Kidney epithelial cell (primary cell): Measurements from ENCODE around the gene MDFIC2. TPM values are rescaled to one million over a fixed set of nuclear protein-coding genes. Genes with fewer than 3 reads are reported as not detected.
"Not testable (repeated sequence)": the region's sequence is repeated elsewhere in the genome, so short reads cannot be mapped to it uniquely, and the experiment has no call there.

Experiments used
- DNase-seq: peaks from one replicate; pipeline ENCODE4 v3.0.0-alpha.2; 2010; ENCODE audit warnings: low read depth
- H3K27me3 ChIP-seq: 2 replicates; pipeline ENCODE4 v1.6.0; 2011; ENCODE audit warnings: low read length; ENCODE audit not compliant: control insufficient read depth, insufficient read depth
- H3K36me3 ChIP-seq: 2 replicates; pipeline ENCODE4 v1.5.1; 2011; ENCODE audit warnings: low read length; ENCODE audit not compliant: control insufficient read depth, insufficient read depth
- H3K4me3 ChIP-seq: 2 replicates; pipeline ENCODE4 v1.5.1; 2011; ENCODE audit warnings: low read depth, mild to moderate bottlenecking, control low read depth, low read length
- total RNA-seq: library from RNA; depleted of rRNA; stranded (reverse); fragments of >200 nt; gene quantifications from 2 replicates; pipeline ENCODE4 v1.2.3, GENCODE V29; 2015
- TF ChIP-seq, protein P1 (sequence below): IDR thresholded peaks from 2 replicates; pipeline ENCODE4 v1.5.1; 2011; ENCODE audit warnings: mild to moderate bottlenecking, moderate library complexity, low read length, control low read depth, inconsistent platforms; ENCODE audit not compliant: insufficient read depth, poor library complexity, severe bottlenecking

MDFIC2 gene
- total RNA-seq, 1 donor from 2014 or later: not detected

DNA sequence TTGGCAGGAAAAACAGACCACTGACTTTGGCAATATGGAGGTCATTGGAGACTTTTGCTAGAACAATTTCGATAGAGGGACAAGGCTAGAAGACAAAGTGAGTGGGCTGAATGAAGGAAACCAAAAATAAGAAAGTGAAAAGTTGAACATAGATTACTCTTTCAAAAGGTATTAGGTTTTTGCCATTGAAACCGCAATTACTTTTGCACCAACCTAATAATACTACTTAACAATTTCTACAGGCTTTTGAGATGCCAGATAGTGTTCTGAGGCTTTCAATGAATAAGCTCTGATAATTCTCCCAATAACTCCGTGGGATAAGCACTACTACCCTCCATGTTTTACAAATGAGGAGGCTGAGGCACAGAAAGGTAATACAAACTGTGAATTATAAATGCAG, 85.0 kb downstream of the MDFIC2 start:
- no peak for DNase-seq
- Histone ChIP-seq H3K4me3 (no peak overlapping the region), H3K36me3 (no peaks in the 10 kb centered on the region), H3K27me3 (no peaks in the 10 kb centered on the region)
- TF ChIP-seq, protein P1, sequence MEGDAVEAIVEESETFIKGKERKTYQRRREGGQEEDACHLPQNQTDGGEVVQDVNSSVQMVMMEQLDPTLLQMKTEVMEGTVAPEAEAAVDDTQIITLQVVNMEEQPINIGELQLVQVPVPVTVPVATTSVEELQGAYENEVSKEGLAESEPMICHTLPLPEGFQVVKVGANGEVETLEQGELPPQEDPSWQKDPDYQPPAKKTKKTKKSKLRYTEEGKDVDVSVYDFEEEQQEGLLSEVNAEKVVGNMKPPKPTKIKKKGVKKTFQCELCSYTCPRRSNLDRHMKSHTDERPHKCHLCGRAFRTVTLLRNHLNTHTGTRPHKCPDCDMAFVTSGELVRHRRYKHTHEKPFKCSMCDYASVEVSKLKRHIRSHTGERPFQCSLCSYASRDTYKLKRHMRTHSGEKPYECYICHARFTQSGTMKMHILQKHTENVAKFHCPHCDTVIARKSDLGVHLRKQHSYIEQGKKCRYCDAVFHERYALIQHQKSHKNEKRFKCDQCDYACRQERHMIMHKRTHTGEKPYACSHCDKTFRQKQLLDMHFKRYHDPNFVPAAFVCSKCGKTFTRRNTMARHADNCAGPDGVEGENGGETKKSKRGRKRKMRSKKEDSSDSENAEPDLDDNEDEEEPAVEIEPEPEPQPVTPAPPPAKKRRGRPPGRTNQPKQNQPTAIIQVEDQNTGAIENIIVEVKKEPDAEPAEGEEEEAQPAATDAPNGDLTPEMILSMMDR: no peak

DNA sequence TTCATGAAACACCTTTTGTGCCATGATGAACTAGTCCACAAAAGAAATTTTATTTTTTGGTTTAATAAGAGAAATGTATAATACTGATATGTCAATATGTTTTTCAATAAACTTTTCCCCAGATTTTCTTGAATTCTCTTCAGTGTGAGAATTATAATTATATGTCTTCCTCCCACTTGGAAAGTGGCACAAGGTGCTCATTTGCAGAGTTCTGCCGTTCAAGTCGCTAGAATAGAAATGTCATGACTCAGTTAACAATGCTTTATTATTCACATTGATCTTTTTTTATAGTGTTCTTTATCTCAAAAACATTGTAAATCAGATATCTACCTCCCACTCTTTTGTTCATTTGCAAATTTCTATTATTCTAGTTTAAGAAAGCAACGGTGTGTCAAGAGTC, 87.3 kb downstream of the MDFIC2 start:
- H3K27me3 ChIP-seq: no peaks in the 10 kb centered on the region
- H3K36me3 ChIP-seq: no peaks in the 10 kb centered on the region
- H3K4me3 ChIP-seq: no peak overlapping the region
- DNase-seq: no peak
- TF ChIP-seq, protein P1: no peak

DNA sequence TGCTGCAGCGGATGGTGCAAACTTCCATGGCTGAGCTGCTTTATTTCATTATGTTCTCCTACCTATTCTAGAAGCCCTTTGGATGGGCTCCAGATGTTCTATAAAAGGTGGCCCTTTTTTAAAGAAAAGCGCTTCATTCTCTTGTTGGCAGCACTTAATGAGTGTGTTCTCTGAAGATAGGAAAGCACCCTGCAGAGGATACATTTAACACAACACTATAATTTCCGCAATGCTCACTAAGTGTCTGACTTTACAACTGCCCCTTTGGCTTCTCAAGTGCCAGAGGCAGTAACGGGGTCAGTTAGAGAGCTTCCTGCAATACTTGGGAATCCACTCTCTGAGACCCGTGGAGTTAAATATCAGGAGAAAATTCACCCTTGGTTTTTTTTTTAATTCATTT, 88.1 kb downstream of the MDFIC2 start:
- no peak for DNase-seq
- H3K36me3 ChIP-seq: no peaks in the 10 kb centered on the region
- TF ChIP-seq, protein P1: no peak
- H3K4me3 ChIP-seq: no peak overlapping the region
- H3K27me3 ChIP-seq: no peaks in the 10 kb centered on the region

DNA sequence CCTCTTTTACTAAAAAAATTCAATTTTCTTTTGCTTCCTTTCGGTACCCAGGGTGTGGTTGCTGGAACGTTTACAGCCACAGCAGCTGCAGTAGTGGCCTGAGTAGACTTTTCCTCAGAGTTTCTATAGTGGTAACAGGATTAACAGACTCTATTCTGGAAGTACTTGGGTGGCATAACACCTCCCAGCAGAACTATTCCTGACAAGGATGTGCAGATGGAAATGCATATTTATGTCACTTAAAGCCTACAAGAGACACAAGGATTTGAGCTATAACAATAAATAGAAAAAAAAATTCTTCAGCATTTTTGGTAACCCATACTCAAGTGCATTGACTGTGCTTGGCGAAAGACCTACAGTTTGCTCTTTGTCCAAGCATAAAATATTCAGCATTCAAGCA, 94.0 kb downstream of the MDFIC2 start:
- H3K27me3 ChIP-seq: no peaks in the 10 kb centered on the region
- DNase-seq: no peak
- no peaks in the 10 kb centered on the region for H3K36me3 ChIP-seq
- TF ChIP-seq, protein P1: no peak
- no peak overlapping the region for H3K4me3 ChIP-seq

DNA sequence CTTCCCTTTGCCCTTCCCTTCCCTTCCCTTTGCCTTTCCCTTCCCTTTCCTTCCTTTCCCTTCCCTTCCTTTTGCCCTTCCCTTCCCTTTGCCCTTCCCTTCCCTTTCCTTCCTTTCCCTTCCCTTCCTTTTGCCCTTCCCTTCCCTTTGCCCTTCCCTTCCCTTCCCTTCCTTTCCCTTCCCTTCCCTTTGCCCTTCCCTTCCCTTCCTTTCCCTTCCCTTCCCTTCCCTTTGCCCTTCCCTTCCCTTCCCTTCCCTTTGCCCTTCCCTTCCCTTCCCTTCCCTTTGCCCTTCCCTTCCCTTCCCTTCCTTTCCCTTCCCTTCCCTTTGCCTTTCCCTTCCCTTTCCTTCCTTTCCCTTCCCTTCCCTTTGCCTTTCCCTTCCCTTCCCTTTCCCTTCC, 101.2 kb downstream of the MDFIC2 start:
- not testable (repeated sequence) for H3K27me3 ChIP-seq, H3K4me3 ChIP-seq, DNase-seq, H3K36me3 ChIP-seq

DNA sequence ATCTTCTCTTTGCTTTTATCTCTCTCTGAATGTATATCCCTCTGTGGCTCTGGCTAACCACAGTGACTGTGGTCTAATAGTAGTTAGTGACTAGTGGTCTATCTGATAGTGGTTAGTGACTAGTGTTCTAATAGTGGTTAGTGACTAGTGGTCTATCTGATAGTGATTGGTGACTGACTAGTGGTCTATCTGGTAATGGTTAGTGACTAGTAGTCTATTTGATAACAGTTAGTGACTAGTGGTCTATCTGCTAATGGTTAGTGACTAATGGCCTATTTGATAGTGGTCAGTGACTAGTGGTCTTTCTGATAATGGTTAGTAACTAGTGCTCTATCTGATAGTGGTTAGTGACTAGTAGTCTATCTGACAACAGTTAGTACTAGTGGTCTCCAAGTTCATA, 110.5 kb downstream of the MDFIC2 start:
- TF ChIP-seq, protein P1: no peak
- no peak for DNase-seq
- H3K4me3 ChIP-seq: no peak overlapping the region

More for the DNA sequence above, 110.5 kb downstream of the MDFIC2 start:
- Histone ChIP-seq H3K27me3 (no peaks in the 10 kb centered on the region), H3K36me3 (no peaks in the 10 kb centered on the region)
